ENCODE measurements around the gene OCIAD1. TPM values are rescaled to one million over a fixed set of nuclear protein-coding genes. Genes with fewer than 3 reads are reported as not detected.
"Not testable (repeated sequence)": the region's sequence is repeated elsewhere in the genome, so short reads cannot be mapped to it uniquely, and the experiment has no call there.

The OCIAD1 gene
- polyA plus RNA-seq, 3 donors = 213 to 254 (median 247) TPM

GRCh38 chr4:48799157-48799556 lies 31.7 kb upstream of the OCIAD1 start:
- DNase-seq = no peak

DNA sequence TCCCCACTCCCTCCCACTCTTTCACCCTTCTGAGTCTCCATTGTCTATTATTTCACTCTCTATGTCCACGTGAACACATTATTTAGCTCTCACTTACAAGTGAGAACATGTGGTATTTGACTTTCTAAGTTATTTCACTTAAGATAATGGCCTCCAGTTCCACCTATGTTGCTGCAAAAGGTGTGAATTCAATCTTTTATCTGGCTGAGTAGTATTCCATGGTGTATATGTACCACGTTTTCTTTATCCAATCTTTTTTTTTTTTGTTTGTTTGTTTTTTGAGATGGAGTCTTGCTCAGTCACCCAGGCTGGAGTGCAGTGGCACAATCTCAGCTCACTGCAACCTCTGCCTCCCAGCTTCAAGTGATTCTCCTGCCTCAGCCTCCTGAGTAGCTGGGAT lies 30.7 kb upstream of the OCIAD1 start:
- not testable (repeated sequence) for DNase-seq

DNA sequence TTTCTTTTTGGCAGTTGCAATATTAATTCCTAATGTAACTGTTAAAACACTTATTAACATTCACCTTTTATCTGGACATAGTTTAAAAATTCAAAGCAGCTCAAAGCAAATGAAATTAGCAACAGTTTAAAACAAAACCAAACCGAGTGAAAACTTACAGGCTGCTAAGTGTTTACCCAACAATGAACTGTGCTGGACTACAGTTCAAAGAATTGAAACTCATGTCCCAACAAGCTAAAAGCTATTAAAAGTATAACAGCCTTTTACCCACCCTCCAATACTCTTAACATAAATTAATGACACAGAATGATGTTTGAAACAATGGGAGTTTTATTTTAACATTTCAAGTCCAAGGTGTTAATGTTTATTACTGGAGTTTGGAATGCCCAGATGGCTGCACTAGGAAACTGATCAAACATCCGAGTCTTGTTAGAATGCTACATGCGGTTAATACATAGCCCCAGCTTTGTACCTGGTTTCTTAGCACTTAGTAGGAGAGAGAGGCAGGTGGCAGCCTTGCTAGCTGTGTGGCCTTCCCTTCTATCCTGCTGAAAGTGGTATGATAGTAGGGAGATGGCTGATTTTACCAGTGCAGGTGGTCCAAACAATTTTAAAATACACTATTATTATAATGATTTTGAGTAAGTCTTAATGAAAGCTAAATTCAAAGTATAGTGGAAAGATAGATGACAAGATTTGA lies 29.7 kb upstream of the OCIAD1 start:
- DNase-seq = no peak

DNA sequence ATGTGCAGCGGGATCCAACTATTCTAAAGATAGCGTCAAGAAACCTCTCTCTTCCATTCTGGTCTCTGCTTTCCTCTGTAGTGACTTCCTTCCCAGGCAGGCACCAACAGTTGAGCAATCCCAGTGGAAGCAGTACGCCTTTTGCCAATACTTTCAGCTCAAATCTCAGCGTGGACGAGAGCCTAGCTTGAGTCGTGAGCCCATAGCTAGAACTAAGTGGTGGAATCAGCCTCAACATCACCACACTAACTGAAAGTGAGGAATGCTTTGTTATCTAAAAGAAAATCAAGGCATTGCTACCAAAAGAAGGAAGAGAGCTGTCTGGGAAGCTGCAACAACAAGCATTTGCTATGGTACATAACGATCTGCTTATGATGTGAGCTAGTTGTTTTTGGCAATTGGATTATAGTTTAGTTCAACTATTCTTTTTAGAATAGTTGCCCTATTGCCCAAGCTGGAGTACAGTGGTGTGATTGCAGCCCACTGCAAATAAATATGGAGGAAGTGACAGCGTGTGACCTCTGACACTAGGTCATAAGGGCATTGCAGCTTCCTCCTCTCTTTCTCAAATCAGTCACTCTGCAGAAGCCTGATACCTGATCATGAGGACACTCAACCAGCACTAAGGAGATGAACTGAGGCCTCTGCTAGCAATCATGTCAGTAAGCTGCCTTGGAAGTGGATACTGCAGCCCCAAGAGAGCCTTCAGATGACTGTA lies 26.1 kb upstream of the OCIAD1 start:
- no peak for DNase-seq

GRCh38 chr4:48812866-48813265 lies 18.0 kb upstream of the OCIAD1 start:
- no peak for DNase-seq

- DNase-seq = peak; percentile 46
Measured at GRCh38 chr4:48813964-48814363, 16.9 kb upstream of the OCIAD1 start.

GRCh38 chr4:48815483-48815882 lies 15.4 kb upstream of the OCIAD1 start:
- no peak for DNase-seq

DNA sequence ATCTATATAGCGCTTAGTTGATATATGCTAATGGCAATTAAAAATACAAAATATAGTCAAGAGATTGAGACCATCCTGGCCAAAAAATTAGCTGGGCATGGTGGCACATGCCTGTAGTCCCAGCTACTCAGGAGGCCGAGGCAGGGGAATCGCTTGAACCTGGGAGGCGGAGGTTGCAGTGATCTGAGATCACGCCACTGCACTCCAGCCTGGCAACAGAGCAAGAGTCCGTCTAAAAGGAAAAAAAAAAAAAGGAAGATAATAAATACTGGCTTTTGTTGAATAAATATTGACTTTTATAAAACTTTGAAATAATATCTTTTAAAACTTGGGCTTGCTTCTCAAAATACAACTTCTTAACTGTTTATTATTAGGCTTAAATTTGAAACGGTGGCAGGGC lies 14.6 kb upstream of the OCIAD1 start:
- DNase-seq = not testable (repeated sequence)

- no peak for DNase-seq
Measured at GRCh38 chr4:48816971-48817370, 13.9 kb upstream of the OCIAD1 start.

- not testable (repeated sequence) for DNase-seq
Measured at GRCh38 chr4:48821431-48821830, 9.5 kb upstream of the OCIAD1 start.

- DNase-seq = no peak
Measured at GRCh38 chr4:48827622-48828021, 3.3 kb upstream of the OCIAD1 start.

DNA sequence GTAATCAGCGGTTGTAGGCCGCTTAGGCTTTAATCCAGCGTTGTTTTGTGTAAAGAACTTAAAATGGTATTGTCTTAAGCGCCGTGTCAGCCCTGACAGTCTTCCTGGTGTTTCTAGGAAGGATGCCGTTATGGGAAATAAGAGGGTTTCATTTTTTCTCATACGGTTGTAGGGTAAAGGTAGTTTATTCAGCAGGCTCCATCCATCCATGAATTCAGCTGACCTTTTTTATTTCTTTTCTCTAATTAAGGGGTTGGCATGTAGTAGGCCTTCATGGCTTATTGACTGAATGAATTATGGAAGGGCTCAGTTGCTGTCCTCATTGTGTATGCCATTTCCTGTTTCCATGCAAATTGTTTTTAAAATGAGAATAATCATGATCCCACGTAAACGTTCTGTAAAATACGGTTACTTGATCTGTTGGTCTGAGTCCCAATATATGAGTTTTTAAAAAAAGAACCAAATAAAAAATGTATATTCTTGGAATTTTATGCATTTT lies 693 bp downstream of the OCIAD1 start:
- DNase-seq = no peak

- no peak for DNase-seq
Measured at GRCh38 chr4:48832571-48832970, 1.7 kb downstream of the OCIAD1 start.

- DNase-seq = no peak
Measured at GRCh38 chr4:48836658-48837057, 5.8 kb downstream of the OCIAD1 start.

- no peak for DNase-seq
Measured at GRCh38 chr4:48841045-48841827, 10.3 kb downstream of the OCIAD1 start.

- DNase-seq = no peak
Measured at GRCh38 chr4:48844843-48845242, 14.0 kb downstream of the OCIAD1 start.

GRCh38 chr4:48848799-48849198 lies 17.9 kb downstream of the OCIAD1 start:
- not testable (repeated sequence) for DNase-seq

GRCh38 chr4:48851651-48852050 lies 20.8 kb downstream of the OCIAD1 start:
- DNase-seq = no peak

GRCh38 chr4:48853604-48854394 lies 22.9 kb downstream of the OCIAD1 start:
- DNase-seq = no peak

DNA sequence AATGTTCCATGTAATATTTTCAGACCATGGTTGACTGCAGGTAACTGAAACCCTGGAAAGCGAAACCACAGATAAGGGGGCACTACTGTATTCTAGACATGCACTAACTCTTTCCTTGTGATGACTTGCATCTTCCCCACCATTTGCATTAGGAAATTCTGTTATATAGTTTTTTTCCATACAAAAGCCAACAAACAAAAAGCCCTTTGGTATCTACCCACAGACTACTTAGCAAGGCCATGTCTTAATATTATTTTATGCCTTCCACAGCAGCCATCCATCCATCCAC lies 23.5 kb downstream of the OCIAD1 start:
- no peak for DNase-seq

DNA sequence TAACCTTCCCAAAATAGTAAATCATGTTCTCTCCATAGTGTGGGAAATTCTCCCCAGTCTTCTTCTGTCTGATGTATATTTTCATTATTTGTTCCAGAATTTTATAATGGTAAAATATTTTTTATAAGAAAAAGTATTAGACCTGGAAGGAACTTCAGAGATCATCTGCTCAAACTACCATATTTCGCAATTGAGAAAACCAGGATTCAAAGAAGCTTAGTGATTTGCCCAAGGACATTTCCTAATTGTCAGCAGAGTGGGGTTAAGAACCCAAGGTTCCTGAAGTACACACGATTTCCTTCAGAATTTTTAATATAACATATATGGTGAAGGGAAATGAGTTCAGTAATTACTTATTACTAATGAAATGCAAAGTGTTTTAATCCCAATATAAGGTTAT lies 24.1 kb downstream of the OCIAD1 start:
- DNase-seq = no peak

DNA sequence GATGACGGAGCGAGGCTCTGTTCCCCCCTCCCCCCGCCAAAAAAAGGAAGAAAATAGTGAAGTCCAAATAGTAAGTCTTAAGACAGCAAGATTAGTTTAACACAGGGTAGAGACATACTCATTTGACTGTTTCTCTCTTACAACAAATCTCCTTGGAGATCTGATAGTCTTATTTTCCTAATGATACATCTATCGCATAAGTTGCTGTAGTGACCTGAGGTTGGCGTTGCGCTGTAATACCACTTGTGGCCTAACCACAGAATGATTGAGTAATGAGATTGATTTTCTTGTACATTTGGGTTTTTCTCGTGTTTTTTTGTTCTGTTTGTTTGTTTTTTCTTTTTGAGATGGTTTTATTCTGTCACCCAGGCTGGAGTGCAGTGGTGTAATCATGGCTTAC lies 27.2 kb downstream of the OCIAD1 start:
- DNase-seq = no peak

Measured in renal pelvis (tissue), 4 donors.